HEK293 (cell line): Measurements from ENCODE around the gene SULT1C2.
A peak's percentile ranks its signal among the peaks of the same experiment; 100 is the strongest.

Experiments
- CTCF ChIA-PET: fragments of 350-600 bp; formaldehyde crosslinking; extraction: SDS; loops from one replicate; lab custom pipeline; 2021; ENCODE audit warnings: antibody characterized with exemption; lab: Yijun Ruan, JAX
- POLR2A ChIA-PET: fragments of 300-600 bp; formaldehyde crosslinking; extraction: SDS; loops from one replicate; lab custom pipeline; 2020; ENCODE audit warnings: antibody characterized with exemption, inconsistent platforms; lab: Yijun Ruan, JAX
- H3K27ac ChIP-seq: fragments of 200-500 bp; sonication (Bioruptor generic); 2 replicates; pipeline ENCODE4 v1.5.1; 2014; ENCODE audit warnings: low read depth, low read length, control low read depth, inconsistent platforms; ENCODE audit errors: extremely low read depth
- H3K36me3 ChIP-seq, 2 experiments: fragments of 200-500 bp in 1 of 2; sonication (Bioruptor generic) in 1 of 2; 1 replicate in 1 of 2; 2 replicates in 1 of 2; pipeline ENCODE4 v1.5.1; 2014 to 2017; ENCODE audit warnings: inconsistent platforms in 2 of 2, low read length in 2 of 2; ENCODE audit not compliant: control insufficient read depth in 2 of 2, insufficient read depth in 1 of 2
- H3K4me1 ChIP-seq: fragments of 200-500 bp; sonication (Bioruptor generic); 2 replicates; pipeline ENCODE4 v1.5.1; 2014; ENCODE audit warnings: mild to moderate bottlenecking, low read length, inconsistent platforms; ENCODE audit not compliant: control insufficient read depth, insufficient read depth
- H3K4me3 ChIP-seq: 2 replicates; pipeline ENCODE4 v1.5.1; 2011; ENCODE audit warnings: low read depth, mild to moderate bottlenecking, control low read depth, low read length, moderate library complexity
- H3K9me3 ChIP-seq: fragments of 200-500 bp; sonication (Bioruptor generic); 2 replicates; pipeline ENCODE4 v1.5.1; 2014; ENCODE audit warnings: low read depth, low read length, inconsistent platforms; ENCODE audit not compliant: control insufficient read depth, insufficient read depth
- BCL11A ChIP-seq: fragments of 450-650 bp; formaldehyde crosslinking; IDR thresholded peaks from 2 replicates; pipeline ENCODE4 v1.5.1; 2016; ENCODE audit warnings: low read depth, missing biosample characterization, missing genetic modification characterization
- GLIS2 ChIP-seq: fragments of 450-650 bp; formaldehyde crosslinking; IDR thresholded peaks from 2 replicates; pipeline ENCODE4 v1.5.1; 2016; ENCODE audit warnings: missing biosample characterization, missing genetic modification characterization
- IKZF3 ChIP-seq: fragments of 450-650 bp; IDR thresholded peaks from 2 replicates; pipeline ENCODE4 v1.5.0; 2018; ENCODE audit warnings: missing biosample characterization, mild to moderate bottlenecking, missing genetic modification characterization, moderate library complexity
- MEIS1 ChIP-seq: sonication (generic); formaldehyde crosslinking; IDR thresholded peaks from 2 replicates; pipeline ENCODE4 v1.8.1; 2022; ENCODE audit warnings: missing genetic modification reagents, mild to moderate bottlenecking, borderline replicate concordance
- WT1 ChIP-seq: fragments of 450-650 bp; formaldehyde crosslinking; IDR thresholded peaks from 2 replicates; pipeline ENCODE4 v1.5.1; 2016; ENCODE audit warnings: missing biosample characterization, missing genetic modification characterization
- ZBTB20 ChIP-seq: fragments of 450-650 bp; formaldehyde crosslinking; IDR thresholded peaks from 2 replicates; pipeline ENCODE4 v1.5.1; 2016; ENCODE audit warnings: missing biosample characterization, missing genetic modification characterization
- ZNF132 ChIP-seq: fragments of 450-650 bp; formaldehyde crosslinking; IDR thresholded peaks from 2 replicates; pipeline ENCODE4 v1.5.1; 2017; ENCODE audit warnings: missing biosample characterization, missing genetic modification characterization, borderline replicate concordance
- ZNF133 ChIP-seq: fragments of 450-650 bp; formaldehyde crosslinking; IDR thresholded peaks from 2 replicates; pipeline ENCODE4 v1.5.1; 2016; ENCODE audit warnings: missing biosample characterization, missing genetic modification characterization
- ZNF155 ChIP-seq: fragments of 450-650 bp; formaldehyde crosslinking; IDR thresholded peaks from 2 replicates; pipeline ENCODE4 v1.5.1; 2016; ENCODE audit warnings: missing biosample characterization, missing genetic modification characterization
- ZNF157 ChIP-seq: fragments of 450-650 bp; formaldehyde crosslinking; IDR thresholded peaks from 2 replicates; pipeline ENCODE4 v1.5.1; 2016; ENCODE audit warnings: missing biosample characterization, missing genetic modification characterization
- ZNF221 ChIP-seq: fragments of 450-650 bp; formaldehyde crosslinking; IDR thresholded peaks from 2 replicates; pipeline ENCODE4 v1.5.1; 2017; ENCODE audit warnings: missing biosample characterization, missing genetic modification characterization, borderline replicate concordance
- ZNF391 ChIP-seq: fragments of 450-650 bp; formaldehyde crosslinking; IDR thresholded peaks from 2 replicates; pipeline ENCODE4 v1.5.1; 2016; ENCODE audit warnings: low read depth, missing biosample characterization, missing genetic modification characterization, borderline replicate concordance
- ZNF629 ChIP-seq: fragments of 450-650 bp; formaldehyde crosslinking; IDR thresholded peaks from 2 replicates; pipeline ENCODE4 v1.5.1; 2017; ENCODE audit warnings: missing biosample characterization, missing genetic modification characterization
- ZNF768 ChIP-seq: fragments of 450-650 bp; formaldehyde crosslinking; IDR thresholded peaks from 2 replicates; pipeline ENCODE4 v1.5.1; 2018; ENCODE audit warnings: missing biosample characterization, mild to moderate bottlenecking, missing genetic modification characterization
- ZSCAN16 ChIP-seq: fragments of 450-650 bp; formaldehyde crosslinking; IDR thresholded peaks from 2 replicates; pipeline ENCODE4 v1.5.1; 2016; ENCODE audit warnings: missing biosample characterization, missing genetic modification characterization
- TF ChIP-seq, protein P1 (sequence below): IDR thresholded peaks from 2 replicates; pipeline ENCODE4 v1.6.1; 2011; ENCODE audit warnings: mild to moderate bottlenecking, low read depth, low read length, borderline replicate concordance
- TF ChIP-seq, protein P2 (sequence below): fragments of 450-650 bp; formaldehyde crosslinking; IDR thresholded peaks from 2 replicates; pipeline ENCODE4 v1.5.1; 2016; ENCODE audit warnings: missing biosample characterization, missing genetic modification characterization, low read depth
- TF ChIP-seq, protein P3 (sequence below): fragments of 450-650 bp; formaldehyde crosslinking; IDR thresholded peaks from 2 replicates; pipeline ENCODE4 v1.5.1; 2016; ENCODE audit warnings: missing biosample characterization, missing genetic modification characterization
- TF ChIP-seq, protein P4 (sequence below): fragments of 450-650 bp; formaldehyde crosslinking; IDR thresholded peaks from 2 replicates; pipeline ENCODE4 v1.5.1; 2017; ENCODE audit warnings: missing biosample characterization, missing genetic modification characterization
- TF ChIP-seq, protein P5 (sequence below): fragments of 450-650 bp; formaldehyde crosslinking; IDR thresholded peaks from 2 replicates; pipeline ENCODE4 v1.5.1; 2017; ENCODE audit warnings: missing biosample characterization, missing genetic modification characterization
- TF ChIP-seq, protein P6 (sequence below): fragments of 450-650 bp; formaldehyde crosslinking; IDR thresholded peaks from 2 replicates; pipeline ENCODE4 v1.5.1; 2016; ENCODE audit warnings: missing biosample characterization, missing genetic modification characterization, borderline replicate concordance
- TF ChIP-seq, protein P7 (sequence below): fragments of 450-650 bp; formaldehyde crosslinking; IDR thresholded peaks from 2 replicates; pipeline ENCODE4 v1.5.1; 2016; ENCODE audit warnings: missing biosample characterization, missing genetic modification characterization

SULT1C2 gene

DNA sequence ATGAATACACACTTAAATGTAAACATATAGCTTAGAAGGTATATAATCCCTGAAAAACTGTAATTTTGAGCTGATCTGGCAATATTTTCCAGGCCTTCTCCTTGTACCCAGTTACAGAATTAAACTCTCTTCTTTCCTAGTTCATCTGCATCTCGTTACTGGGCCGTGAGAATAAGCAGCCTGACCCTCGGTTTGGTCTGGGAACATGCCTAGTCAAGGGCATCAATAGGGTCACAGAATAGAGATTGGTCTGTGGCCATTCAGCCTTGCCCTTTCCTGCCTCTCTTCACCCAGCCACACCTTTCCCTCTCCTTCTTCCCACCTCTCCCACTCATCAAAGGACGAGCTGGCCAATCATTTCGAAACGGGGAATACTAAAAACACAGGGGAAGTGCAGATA is 27.3 kb downstream of the SULT1C2 start:
- ChIA-PET CTCF (no interaction called here), POLR2A (no interaction called here)
- Histone ChIP-seq H3K27ac (peak overlapping the region; percentile 48), H3K9me3 (no peaks in the 10 kb centered on the region), H3K4me1 (peaks cover 13% of the 10 kb centered on the region), H3K4me3 (no peak overlapping the region), H3K36me3 (no peaks in the 10 kb centered on the region)
- TF ChIP-seq, protein P1, sequence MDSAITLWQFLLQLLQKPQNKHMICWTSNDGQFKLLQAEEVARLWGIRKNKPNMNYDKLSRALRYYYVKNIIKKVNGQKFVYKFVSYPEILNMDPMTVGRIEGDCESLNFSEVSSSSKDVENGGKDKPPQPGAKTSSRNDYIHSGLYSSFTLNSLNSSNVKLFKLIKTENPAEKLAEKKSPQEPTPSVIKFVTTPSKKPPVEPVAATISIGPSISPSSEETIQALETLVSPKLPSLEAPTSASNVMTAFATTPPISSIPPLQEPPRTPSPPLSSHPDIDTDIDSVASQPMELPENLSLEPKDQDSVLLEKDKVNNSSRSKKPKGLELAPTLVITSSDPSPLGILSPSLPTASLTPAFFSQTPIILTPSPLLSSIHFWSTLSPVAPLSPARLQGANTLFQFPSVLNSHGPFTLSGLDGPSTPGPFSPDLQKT = no peak
- TF ChIP-seq ZNF133 (tag by site-specific recombination) (no peak), MEIS1 (no peak), ZNF629 (tag by site-specific recombination) (no peak), ZBTB20 (0 out of 2 replicates have a peak, but pooled peaks have one; percentile 18), ZNF768 (no peak), BCL11A (no peak), IKZF3 (no peak), ZNF221 (tag by site-specific recombination) (no peak)
- TF ChIP-seq, protein P2, sequence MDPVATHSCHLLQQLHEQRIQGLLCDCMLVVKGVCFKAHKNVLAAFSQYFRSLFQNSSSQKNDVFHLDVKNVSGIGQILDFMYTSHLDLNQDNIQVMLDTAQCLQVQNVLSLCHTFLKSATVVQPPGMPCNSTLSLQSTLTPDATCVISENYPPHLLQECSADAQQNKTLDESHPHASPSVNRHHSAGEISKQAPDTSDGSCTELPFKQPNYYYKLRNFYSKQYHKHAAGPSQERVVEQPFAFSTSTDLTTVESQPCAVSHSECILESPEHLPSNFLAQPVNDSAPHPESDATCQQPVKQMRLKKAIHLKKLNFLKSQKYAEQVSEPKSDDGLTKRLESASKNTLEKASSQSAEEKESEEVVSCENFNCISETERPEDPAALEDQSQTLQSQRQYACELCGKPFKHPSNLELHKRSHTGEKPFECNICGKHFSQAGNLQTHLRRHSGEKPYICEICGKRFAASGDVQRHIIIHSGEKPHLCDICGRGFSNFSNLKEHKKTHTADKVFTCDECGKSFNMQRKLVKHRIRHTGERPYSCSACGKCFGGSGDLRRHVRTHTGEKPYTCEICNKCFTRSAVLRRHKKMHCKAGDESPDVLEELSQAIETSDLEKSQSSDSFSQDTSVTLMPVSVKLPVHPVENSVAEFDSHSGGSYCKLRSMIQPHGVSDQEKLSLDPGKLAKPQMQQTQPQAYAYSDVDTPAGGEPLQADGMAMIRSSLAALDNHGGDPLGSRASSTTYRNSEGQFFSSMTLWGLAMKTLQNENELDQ = no peak
- TF ChIP-seq, protein P3, sequence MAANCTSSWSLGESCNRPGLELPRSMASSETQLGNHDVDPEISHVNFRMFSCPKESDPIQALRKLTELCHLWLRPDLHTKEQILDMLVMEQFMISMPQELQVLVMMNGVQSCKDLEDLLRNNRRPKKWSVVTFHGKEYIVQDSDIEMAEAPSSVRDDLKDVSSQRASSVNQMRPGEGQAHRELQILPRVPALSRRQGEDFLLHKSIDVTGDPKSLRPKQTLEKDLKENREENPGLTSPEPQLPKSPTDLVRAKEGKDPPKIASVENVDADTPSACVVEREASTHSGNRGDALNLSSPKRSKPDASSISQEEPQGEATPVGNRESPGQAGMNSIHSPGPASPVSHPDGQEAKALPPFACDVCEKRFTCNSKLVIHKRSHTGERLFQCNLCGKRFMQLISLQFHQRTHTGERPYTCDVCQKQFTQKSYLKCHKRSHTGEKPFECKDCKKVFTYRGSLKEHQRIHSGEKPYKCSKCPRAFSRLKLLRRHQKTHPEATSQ (tag by site-specific recombination) = no peak
- TF ChIP-seq, protein P4, sequence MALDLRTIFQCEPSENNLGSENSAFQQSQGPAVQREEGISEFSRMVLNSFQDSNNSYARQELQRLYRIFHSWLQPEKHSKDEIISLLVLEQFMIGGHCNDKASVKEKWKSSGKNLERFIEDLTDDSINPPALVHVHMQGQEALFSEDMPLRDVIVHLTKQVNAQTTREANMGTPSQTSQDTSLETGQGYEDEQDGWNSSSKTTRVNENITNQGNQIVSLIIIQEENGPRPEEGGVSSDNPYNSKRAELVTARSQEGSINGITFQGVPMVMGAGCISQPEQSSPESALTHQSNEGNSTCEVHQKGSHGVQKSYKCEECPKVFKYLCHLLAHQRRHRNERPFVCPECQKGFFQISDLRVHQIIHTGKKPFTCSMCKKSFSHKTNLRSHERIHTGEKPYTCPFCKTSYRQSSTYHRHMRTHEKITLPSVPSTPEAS = no peak
- TF ChIP-seq, protein P5, sequence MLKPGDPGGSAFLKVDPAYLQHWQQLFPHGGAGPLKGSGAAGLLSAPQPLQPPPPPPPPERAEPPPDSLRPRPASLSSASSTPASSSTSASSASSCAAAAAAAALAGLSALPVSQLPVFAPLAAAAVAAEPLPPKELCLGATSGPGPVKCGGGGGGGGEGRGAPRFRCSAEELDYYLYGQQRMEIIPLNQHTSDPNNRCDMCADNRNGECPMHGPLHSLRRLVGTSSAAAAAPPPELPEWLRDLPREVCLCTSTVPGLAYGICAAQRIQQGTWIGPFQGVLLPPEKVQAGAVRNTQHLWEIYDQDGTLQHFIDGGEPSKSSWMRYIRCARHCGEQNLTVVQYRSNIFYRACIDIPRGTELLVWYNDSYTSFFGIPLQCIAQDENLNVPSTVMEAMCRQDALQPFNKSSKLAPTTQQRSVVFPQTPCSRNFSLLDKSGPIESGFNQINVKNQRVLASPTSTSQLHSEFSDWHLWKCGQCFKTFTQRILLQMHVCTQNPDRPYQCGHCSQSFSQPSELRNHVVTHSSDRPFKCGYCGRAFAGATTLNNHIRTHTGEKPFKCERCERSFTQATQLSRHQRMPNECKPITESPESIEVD = peak; percentile 0; the same call in 1 of the 2 replicates

DNA sequence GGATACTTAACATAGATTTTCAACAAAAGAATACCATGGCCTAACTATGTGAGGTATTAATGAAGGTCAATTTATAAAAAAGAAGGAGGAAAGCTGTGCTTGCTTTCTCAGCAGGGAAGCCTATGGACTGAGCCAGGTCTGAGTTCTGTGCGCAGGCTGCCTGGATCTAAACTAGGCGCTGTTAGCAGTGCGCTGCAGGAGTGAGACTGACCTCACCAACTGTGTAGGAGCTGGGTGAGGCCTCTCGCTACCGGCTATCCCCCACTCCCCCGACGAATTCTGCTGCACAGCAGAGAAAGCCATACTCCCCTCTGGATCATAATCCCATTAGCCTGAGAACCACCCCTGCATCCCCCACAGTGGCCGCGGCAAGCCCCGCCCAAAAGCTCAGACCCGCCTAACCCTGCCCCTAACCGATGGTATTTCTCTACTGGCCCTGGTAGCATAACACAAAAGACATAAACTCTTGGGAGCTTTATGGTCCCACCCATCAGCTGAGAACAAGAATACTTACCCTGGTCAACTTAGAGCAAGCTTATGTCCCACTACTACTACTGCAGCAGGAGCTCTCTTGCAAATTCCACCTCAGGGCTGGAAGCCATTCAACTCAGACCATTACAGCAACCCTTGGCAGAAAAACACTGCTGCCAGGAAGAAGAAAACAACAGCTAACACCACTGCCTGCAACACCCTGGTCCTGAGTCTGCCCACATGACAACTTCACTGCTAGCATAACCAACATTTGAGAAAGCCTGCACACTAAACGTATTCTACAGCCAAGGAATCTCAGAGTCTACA is 28.0 kb downstream of the SULT1C2 start:
- CTCF ChIA-PET = no interaction called here
- Histone ChIP-seq H3K9me3 (no peaks in the 10 kb centered on the region), H3K27ac (no peak overlapping the region; the same call in 1 of the 2 replicates), H3K4me1 (peaks cover 13% of the 10 kb centered on the region), H3K36me3 (no peaks in the 10 kb centered on the region), H3K4me3 (no peak overlapping the region)
- POLR2A ChIA-PET = no interaction called here
- TF ChIP-seq ZSCAN16 = no peak
- TF ChIP-seq, protein P6, sequence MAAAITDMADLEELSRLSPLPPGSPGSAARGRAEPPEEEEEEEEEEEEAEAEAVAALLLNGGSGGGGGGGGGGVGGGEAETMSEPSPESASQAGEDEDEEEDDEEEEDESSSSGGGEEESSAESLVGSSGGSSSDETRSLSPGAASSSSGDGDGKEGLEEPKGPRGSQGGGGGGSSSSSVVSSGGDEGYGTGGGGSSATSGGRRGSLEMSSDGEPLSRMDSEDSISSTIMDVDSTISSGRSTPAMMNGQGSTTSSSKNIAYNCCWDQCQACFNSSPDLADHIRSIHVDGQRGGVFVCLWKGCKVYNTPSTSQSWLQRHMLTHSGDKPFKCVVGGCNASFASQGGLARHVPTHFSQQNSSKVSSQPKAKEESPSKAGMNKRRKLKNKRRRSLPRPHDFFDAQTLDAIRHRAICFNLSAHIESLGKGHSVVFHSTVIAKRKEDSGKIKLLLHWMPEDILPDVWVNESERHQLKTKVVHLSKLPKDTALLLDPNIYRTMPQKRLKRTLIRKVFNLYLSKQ = no peak
- TF ChIP-seq, protein P7, sequence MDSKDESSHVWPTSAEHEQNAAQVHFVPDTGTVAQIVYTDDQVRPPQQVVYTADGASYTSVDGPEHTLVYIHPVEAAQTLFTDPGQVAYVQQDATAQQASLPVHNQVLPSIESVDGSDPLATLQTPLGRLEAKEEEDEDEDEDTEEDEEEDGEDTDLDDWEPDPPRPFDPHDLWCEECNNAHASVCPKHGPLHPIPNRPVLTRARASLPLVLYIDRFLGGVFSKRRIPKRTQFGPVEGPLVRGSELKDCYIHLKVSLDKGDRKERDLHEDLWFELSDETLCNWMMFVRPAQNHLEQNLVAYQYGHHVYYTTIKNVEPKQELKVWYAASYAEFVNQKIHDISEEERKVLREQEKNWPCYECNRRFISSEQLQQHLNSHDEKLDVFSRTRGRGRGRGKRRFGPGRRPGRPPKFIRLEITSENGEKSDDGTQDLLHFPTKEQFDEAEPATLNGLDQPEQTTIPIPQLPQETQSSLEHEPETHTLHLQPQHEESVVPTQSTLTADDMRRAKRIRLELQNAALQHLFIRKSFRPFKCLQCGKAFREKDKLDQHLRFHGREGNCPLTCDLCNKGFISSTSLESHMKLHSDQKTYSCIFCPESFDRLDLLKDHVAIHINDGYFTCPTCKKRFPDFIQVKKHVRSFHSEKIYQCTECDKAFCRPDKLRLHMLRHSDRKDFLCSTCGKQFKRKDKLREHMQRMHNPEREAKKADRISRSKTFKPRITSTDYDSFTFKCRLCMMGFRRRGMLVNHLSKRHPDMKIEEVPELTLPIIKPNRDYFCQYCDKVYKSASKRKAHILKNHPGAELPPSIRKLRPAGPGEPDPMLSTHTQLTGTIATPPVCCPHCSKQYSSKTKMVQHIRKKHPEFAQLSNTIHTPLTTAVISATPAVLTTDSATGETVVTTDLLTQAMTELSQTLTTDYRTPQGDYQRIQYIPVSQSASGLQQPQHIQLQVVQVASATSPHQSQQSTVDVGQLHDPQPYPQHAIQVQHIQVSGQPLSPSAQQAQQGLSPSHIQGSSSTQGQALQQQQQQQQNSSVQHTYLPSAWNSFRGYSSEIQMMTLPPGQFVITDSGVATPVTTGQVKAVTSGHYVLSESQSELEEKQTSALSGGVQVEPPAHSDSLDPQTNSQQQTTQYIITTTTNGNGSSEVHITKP = peak; percentile 94
- TF ChIP-seq ZNF157 = no peak
- TF ChIP-seq ZNF132 = no peak
- peak; percentile 29; the same call in 1 of the 2 replicates for TF ChIP-seq GLIS2 (tag by site-specific recombination)
- peak; percentile 58 for TF ChIP-seq WT1 (tag by site-specific recombination)
- no peak for TF ChIP-seq ZNF155 (tag by site-specific recombination)
- no peak for TF ChIP-seq ZNF391 (tag by site-specific recombination)
